Endothelial cell of umbilical vein (primary cell): ENCODE results near the gene RESP18.

ENCODE experiments used
- CTCF ChIP-seq, 2 donors: IDR thresholded peaks; 1 replicate in 1 of 2; 2 replicates in 1 of 2; pipeline ENCODE4 v1.5.1; 2011; ENCODE audit warnings: low read length in 2 of 2, mild to moderate bottlenecking in 2 of 2, moderate library complexity in 2 of 2, control low read depth in 1 of 2, inconsistent platforms in 1 of 2, low read depth in 1 of 2; ENCODE audit not compliant: insufficient read depth in 1 of 2; ENCODE audit errors: extremely low read depth in 1 of 2
- FOS ChIP-seq: IDR thresholded peaks from 2 replicates; pipeline ENCODE4 v1.6.1; 2011; ENCODE audit warnings: mild to moderate bottlenecking, low read length, moderate library complexity, borderline replicate concordance; ENCODE audit not compliant: insufficient read depth
- POLR2A ChIP-seq: IDR thresholded peaks from 2 replicates; pipeline ENCODE4 v1.6.1; 2012; ENCODE audit warnings: low read depth, mild to moderate bottlenecking, control low read depth, low read length
- POLR2AphosphoS5 ChIP-seq: IDR thresholded peaks from 2 replicates; pipeline ENCODE4 v1.6.1; 2012; ENCODE audit warnings: low read depth, mild to moderate bottlenecking, control low read depth, low read length, moderate library complexity; ENCODE audit not compliant: insufficient read depth
- TF ChIP-seq, protein P1 (sequence below): IDR thresholded peaks from 2 replicates; pipeline ENCODE4 v1.6.1; 2011; ENCODE audit not compliant: insufficient read depth, insufficient read length

- no peak for TF ChIP-seq POLR2A
- TF ChIP-seq CTCF (IDR thresholded peaks at IDR 0.05; ENCODE audit: extremely low read depth in 1 of 2, insufficient read depth in 1 of 2, low read depth in 1 of 2, low read length in 2 of 2): no peak
- TF ChIP-seq, protein P1, sequence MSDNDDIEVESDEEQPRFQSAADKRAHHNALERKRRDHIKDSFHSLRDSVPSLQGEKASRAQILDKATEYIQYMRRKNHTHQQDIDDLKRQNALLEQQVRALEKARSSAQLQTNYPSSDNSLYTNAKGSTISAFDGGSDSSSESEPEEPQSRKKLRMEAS: no peak
- no peak for TF ChIP-seq FOS
- TF ChIP-seq POLR2AphosphoS5: no peak
Measured at GRCh38 chr2:219300022-219300421, 32.5 kb downstream of the RESP18 start.
